H1 (cell line): ENCODE data around the gene GABPB2. TPM values are rescaled to one million over a fixed set of nuclear protein-coding genes. Genes with fewer than 3 reads are reported as not detected.

ENCODE experiments used
- ATF2 ChIP-seq: IDR thresholded peaks from 2 replicates; pipeline ENCODE4 v1.6.1; 2012; ENCODE audit warnings: low read length, inconsistent platforms
- E2F6 ChIP-seq: IDR thresholded peaks from 2 replicates; pipeline ENCODE4 v1.6.1; 2012; ENCODE audit warnings: inconsistent platforms
- EGR1 ChIP-seq: IDR thresholded peaks from 2 replicates; pipeline ENCODE4 v1.6.1; 2011; ENCODE audit warnings: low read depth, low read length, borderline replicate concordance
- KDM1A ChIP-seq: fragments of 200-600, 300-600 bp; sonication (generic); IDR thresholded peaks from 2 replicates; pipeline ENCODE4 v1.7.1; 2016; ENCODE audit warnings: mild to moderate bottlenecking, low read length, borderline replicate concordance
- KDM4A ChIP-seq: IDR thresholded peaks from one replicate; pipeline ENCODE4 v1.7.1; 2012; ENCODE audit warnings: low read depth, mild to moderate bottlenecking, moderate library complexity, low read length, inconsistent platforms; ENCODE audit not compliant: severe bottlenecking
- MAX ChIP-seq: IDR thresholded peaks from 2 replicates; pipeline ENCODE4 v1.6.1; 2012; ENCODE audit warnings: inconsistent platforms
- RAD21 ChIP-seq, 2 experiments: IDR thresholded peaks in 1 of 2; conservative IDR thresholded peaks in 1 of 2; 2 replicates each; pipeline ENCODE4 v1.6.1; 2011; ENCODE audit warnings: low read depth in 2 of 2, low read length in 2 of 2, improper control_type of control experiment in 1 of 2, inconsistent platforms in 1 of 2, mild to moderate bottlenecking in 1 of 2, moderate library complexity in 1 of 2
- RBBP5 ChIP-seq: IDR thresholded peaks from 2 replicates; pipeline ENCODE4 v1.7.1; 2012; ENCODE audit warnings: low read depth, mild to moderate bottlenecking, inconsistent platforms, low read length, moderate library complexity, borderline replicate concordance
- SAP30 ChIP-seq: fragments of 300-600 bp; sonication (generic); IDR thresholded peaks from 2 replicates; pipeline ENCODE4 v1.7.1; 2012; ENCODE audit warnings: low read length, moderate library complexity, mild to moderate bottlenecking, inconsistent platforms; ENCODE audit not compliant: insufficient read depth, insufficient replicate concordance
- SUZ12 ChIP-seq: fragments of 200-600 bp; sonication (generic); IDR thresholded peaks from 2 replicates; pipeline ENCODE4 v1.6.1; 2012; ENCODE audit warnings: mild to moderate bottlenecking, inconsistent platforms, low read length, moderate library complexity, mixed read lengths
- polyA plus RNA-seq, 7 experiments: library from polyadenylated mRNA; depleted of rRNA in 3 of 7; stranded (reverse) in 5 of 7; unstranded in 2 of 7; fragments of >200 nt in 5 of 7; fragments of 200-250 nt in 2 of 7; gene quantifications; 1 replicate in 5 of 7; 2 replicates in 1 of 7; 4 replicates in 1 of 7; pipeline versions ENCODE4 v1.2.1 to v1.2.3, GENCODE V29; 2011 to 2013; ENCODE audit warnings: missing spikeins in 2 of 7, mixed read lengths in 2 of 7
- total RNA-seq: library from RNA; stranded (reverse); fragmentation: NEBNext Ultra II Directional; extraction: Animal tissue kit (Norgen Biotek cat#: 25700); gene quantifications from 2 replicates; pipeline ENCODE4 v1.2.1, GENCODE V29; 2021

GABPB2 gene
- total and polyA plus RNA-seq, 2 of the 8 experiments (the other 6 are each of a cell fraction or from before 2014, with no cell fraction given): 1.8 to 2.4 TPM

- TF ChIP-seq RAD21 (IDR thresholded peaks at IDR 0.05 in 1 of 2, conservative IDR thresholded peaks at IDR 0.05 in 1 of 2; ENCODE audit: low read depth in 2 of 2, low read length in 2 of 2) (0 out of 4 replicates have a peak, but pooled peaks of 1 of the 2 experiments have one; percentile 3), KDM1A (0 out of 2 replicates have a peak, but pooled peaks have one; percentile 14), MAX (no peak), ATF2 (no peak), EGR1 (no peak), SUZ12 (0 out of 2 replicates have a peak, but pooled peaks have one; percentile 18), KDM4A (peak; percentile 31), RBBP5 (peak; percentile 45; the same call in 1 of the 2 replicates), SAP30 (no peak), E2F6 (peak; percentile 44; the same call in 1 of the 2 replicates)
Observed at GRCh38 chr1:151133018-151133806, 62.7 kb downstream of the GABPB2 start (continued).
